Ramos (cell line): ENCODE data around the gene SMG6.

Experiments
- in situ Hi-C: fragments of 300-500 bp; cut with MboI; formaldehyde crosslinking; loops from one replicate; pipeline ENCODE4 v1.14.3; 2022; ENCODE audit warnings: low sequenced_read_pairs; ENCODE audit not compliant: unreplicated experiment

Gene SMG6

DNA sequence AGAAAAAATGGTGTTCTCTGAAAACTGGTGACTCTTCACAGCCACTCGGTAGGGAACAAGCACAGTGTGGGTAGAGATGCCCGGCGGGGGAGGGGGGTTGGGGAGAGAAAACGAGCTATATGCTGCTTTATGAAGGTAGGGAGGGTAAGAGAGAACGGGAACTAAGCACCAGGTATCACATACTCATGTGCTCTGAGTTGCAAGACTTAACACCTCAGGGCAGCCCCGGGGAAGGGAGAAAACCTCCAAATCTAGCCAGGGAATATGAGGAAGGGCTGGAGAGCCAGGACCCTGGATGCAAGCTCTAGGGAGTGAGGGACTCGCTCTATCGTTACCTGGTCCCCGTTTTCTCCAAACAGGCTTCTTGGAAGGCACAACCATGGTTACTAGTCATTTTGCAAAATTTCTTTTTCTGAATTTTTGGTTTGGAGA, 213.4 kb downstream of the SMG6 start:
- in situ Hi-C loops: no loop called here

GRCh38 chr17:2089021-2089422, 214.6 kb downstream of the SMG6 start:
- in situ Hi-C loops: no loop called here

GRCh38 chr17:2087597-2088211, 215.9 kb downstream of the SMG6 start:
- in situ Hi-C loops: no loop called here

DNA sequence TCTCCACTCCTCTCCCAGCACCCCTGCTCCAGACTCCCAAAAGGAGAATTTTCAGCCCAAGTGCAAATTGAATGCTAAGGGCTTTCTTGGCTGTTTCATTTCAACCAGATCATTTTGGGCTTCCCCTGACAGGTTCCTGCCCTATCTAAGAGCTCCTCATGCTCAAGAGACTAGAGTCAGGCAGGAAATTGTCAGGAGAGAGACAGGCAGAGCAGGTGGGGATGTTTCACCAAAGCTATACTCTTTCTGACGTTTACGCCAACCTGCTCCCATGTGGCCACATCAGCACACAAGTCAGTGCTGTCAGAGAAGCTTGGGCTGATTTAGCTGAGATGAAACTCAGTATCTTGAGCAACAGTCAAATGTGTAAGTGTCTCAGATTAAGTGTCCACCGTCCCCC, 217.3 kb downstream of the SMG6 start:
- in situ Hi-C loops: no loop called here

GRCh38 chr17:2085648-2085949, 218.0 kb downstream of the SMG6 start:
- in situ Hi-C loops: no loop called here

- in situ Hi-C loops: no loop called here
Measured at GRCh38 chr17:2084766-2085647, 218.6 kb downstream of the SMG6 start.

GRCh38 chr17:2084036-2084765, 219.4 kb downstream of the SMG6 start:
- in situ Hi-C loops: no loop called here

DNA sequence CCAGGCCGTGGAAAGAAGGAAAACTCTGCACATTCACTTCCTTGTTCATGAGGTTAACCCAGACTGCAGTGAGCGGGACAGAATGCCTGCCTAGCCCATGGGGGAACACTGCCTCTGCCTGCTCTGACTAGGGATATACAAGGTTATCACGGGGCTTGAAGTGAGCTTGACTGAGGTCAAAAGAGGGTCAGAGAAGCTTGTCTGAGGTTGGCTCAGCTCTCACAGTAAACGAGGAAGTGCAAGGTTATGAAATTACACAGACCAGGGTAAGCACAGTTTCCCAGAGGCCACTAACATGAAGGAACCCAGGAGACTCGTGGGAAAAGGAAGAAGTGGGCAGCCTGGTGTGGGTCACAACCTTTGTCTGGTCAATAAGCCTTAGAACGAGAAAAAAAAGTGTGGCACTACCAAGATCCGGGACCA, 220.0 kb downstream of the SMG6 start:
- in situ Hi-C loops: no loop called here

DNA sequence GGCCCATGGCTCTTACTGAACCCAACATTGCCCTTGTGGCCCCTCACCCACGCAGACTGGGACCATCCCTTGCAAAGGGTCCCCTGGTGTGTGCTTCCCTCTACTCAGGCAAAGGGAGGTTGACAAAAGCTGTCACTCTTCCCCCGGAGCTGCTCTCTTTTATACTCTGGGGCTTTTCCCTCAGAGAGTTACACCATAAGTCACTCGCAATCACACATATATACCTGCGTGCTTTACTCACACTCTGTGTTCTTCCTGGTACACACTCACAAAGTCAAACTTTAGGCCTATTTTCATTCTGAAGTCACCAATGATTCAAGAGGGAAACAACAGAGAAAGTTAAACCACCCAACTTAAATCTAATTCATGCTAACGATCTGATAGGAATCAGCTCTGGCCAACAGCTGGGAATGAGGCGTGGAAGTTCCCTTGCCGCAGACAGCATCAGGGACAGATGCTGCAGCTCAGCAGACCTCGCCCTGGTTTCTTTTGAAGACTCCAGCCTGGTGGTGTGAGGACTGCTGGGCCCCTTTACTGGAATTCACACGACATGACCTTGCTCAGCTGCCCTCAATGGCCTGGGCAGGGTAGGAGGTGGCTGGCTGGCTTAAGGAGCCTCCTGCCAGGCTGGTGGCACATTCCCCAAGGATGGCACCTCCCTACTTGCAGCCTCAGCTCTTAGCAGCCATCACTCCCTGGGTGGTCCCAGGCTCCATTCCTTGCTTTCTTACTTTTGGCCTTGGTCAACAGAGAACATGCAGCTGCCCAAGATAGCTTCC, 221.4 kb downstream of the SMG6 start:
- in situ Hi-C loops: no loop called here

- in situ Hi-C loops: no loop called here
Measured at GRCh38 chr17:2081564-2081963, 222.0 kb downstream of the SMG6 start.

DNA sequence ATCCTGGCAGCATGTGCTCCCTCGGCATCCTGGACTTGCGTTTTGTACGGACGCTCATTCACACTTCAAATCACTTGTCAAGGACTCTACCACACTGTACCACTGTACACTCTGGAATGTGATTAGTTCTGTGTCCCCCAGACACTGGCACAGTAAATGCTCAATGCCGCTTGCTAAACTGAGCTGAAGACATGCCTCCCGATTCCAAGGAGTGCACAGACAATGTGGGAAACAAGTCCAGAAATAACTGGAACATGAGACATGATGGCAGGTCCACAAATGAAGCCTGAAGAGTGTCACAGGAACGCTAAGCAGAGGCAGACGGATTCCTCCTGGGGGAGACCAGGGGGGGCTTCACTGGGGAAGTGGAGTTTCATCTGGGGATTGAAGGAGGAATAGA, 226.5 kb downstream of the SMG6 start:
- in situ Hi-C loops: no loop called here

DNA sequence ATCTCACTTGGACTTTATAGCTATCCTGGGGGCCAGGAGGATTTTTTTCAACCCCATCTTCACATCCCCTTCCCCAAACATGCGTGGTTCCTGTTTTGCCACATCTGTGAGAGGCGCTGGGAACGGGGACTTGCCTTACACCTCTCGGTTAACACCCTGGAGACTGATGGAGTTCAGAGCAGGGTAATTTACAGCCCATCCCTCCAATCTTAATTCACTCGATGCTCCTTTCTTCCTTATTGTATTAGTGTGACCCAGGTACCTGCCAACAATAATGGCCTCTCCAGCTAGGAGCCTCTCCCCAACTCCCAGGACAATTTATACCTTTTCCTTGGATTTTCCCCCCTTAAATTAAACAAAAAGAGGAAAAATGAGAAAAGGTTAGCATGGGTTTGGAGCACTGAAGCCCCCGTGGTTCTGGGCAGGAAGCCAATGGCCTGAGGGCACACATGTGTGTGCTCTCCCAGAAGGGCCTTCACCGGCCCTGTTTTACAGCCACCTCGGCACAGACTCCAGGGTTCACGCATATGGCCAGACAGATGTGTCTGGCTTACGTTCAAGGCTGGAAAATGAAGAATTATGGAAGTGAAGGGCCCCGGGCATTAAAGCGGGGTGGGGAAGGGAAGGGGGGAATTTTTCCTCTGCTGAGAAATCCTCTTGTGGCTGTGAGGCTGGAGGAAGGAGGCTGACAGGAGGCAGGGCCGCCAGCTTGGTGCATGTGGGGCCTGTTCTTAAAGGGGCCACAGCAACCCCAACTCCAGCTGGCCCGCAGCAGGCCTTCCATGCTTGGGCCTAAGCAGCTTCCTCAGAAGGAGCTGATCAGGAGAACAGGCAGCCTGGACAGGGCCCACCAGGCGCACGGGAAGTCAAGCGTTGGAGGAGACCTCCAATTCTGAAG, 227.2 kb downstream of the SMG6 start:
- in situ Hi-C loops: no loop called here

DNA sequence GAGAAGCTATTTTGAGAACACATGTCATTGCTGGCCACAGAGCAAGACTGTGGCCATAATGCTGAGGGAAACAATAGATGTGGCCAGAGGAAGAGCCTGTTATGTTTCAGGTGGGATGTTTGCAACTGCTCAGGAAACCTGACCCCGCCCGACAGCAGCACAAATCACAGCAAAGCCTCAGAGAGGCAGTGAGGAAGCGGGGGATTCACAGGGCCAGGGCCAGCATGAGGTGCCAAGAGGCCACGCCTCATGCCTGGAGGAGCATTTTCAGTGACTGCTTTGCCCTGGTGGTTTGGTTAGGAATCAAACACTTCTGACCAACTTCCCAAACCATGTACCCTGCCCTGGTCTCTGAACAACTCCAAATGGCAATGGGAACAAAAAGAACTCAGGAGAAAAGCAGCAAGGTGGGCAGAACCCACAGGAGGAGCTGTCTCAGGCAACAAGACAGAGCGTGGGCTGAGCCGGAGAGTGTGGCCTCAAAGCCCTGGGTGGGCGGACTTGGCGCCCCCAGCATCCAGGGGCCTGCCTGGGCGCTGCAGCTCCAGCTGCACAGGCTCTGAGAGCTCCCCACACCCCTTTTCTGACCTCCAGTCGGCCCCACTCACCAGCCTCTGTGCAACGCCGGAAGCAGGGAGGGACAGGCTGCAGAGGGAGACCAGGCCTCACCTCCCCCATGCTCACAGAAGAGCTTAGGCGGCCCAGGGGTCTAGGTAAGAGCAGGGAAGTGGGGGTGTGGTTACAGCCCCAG, 228.1 kb downstream of the SMG6 start:
- in situ Hi-C loops: no loop called here

GRCh38 chr17:2074919-2075318, 228.7 kb downstream of the SMG6 start:
- in situ Hi-C loops: no loop called here

GRCh38 chr17:2071455-2072281, 231.9 kb downstream of the SMG6 start:
- in situ Hi-C loops: no loop called here

GRCh38 chr17:2071024-2071385, 232.6 kb downstream of the SMG6 start:
- in situ Hi-C loops: no loop called here

- in situ Hi-C loops: no loop called here
Measured at GRCh38 chr17:2070241-2071023, 233.2 kb downstream of the SMG6 start.
